ENCODE data around the gene FOXD4L4.
"Not testable (repeated sequence)": the region's sequence is repeated elsewhere in the genome, so short reads cannot be mapped to it uniquely, and the experiment has no call there.

FOXD4L4 gene

DNA sequence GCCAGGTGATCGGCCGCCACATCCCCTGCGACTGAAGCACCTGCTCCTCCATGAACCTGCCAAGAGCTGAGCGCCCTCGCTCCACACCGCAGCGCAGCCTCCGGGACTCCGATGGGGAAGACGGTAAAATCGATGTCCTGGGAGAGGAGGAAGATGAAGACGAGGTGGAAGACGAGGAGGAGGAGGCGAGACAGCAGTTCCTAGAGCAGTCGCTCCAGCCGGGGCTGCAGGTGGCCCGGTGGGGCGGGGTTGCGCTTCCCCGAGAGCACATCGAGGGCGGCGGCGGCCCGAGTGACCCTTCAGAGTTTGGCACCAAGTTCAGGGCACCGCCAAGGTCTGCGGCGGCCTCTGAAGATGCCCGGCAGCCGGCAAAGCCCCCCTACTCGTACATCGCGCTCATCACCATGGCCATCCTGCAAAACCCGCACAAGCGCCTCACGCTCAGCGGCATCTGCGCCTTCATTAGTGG lies at the start of gene FOXD4L4:
FOXD4L4 (plus strand) TSS at position 51 of the 469 bp plus-strand sequence; CDS start at position 51, 0 bp downstream.
- not testable (repeated sequence) for DNase-seq

GRCh38 chr9:65703550-65703949 lies 33.4 kb upstream of the FOXD4L4 start:
- DNase-seq, result not testable (repeated sequence)

GRCh38 chr9:65714445-65714844 lies 22.5 kb upstream of the FOXD4L4 start:
- not testable (repeated sequence) for DNase-seq

DNA sequence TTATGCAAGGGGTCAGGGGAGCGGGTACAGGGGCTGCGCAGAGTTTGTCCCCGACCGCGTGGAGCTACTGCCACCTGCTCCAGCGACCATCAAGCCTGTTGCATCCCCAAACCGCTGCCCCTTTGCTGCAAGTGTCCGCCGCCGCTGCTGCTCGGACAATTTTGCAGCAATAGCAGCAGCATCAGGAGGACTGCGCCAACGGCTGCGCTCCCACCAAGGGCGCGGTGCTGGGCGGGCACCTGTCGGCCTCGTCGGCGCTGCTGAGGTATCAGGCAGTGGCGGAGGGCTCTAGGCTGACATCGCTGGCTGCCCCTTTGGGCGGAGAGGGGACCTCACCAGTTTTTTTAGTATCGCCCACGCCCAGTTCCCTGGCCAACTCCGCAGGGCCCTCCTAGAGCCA lies 1.2 kb downstream of the FOXD4L4 start:
- not testable (repeated sequence) for DNase-seq

Data from NCI-H2029 (cell line).